Activated T-cell treated with anti-CD3 and anti-CD28 coated beads, Interleukin-2, amount 50 U/mL, for 72 hours (primary cell): ENCODE results near the gene UGCG. TPM values are rescaled to one million over a fixed set of nuclear protein-coding genes. Genes with fewer than 3 reads are reported as not detected.
"Not testable (repeated sequence)": the region's sequence is repeated elsewhere in the genome, so short reads cannot be mapped to it uniquely, and the experiment has no call there.

Source experiments
- ATAC-seq, 2 donors: fragments of 150-1000 bp; cut with Tn5 transposase; replicated peaks in 1 of 2; 2 replicates each; pipeline ENCODE4 v1.10.0; 2021; ENCODE audit warnings: moderate library complexity in 2 of 2, mild to moderate bottlenecking in 1 of 2
- DNase-seq, 2 donors: peaks; one replicate each; pipeline ENCODE4 v3.0.0; 2021 to 2022; ENCODE audit warnings: mixed read lengths in 1 of 2
- H3K27ac Mint-ChIP-seq: one replicate; pipeline ENCODE4 v1.8.0; 2022; ENCODE audit warnings: mild to moderate bottlenecking, moderate library complexity, mixed read lengths
- H3K27me3 Mint-ChIP-seq: one replicate; pipeline ENCODE4 v1.8.0; 2022; ENCODE audit warnings: low read depth, mixed read lengths
- H3K36me3 Mint-ChIP-seq, 2 donors: one replicate each; pipeline ENCODE4 v1.8.0; 2022; ENCODE audit warnings: mixed read lengths in 2 of 2, mild to moderate bottlenecking in 1 of 2; ENCODE audit not compliant: insufficient read depth in 2 of 2
- H3K4me1 Mint-ChIP-seq: one replicate; pipeline ENCODE4 v1.8.0; 2022; ENCODE audit warnings: low read depth, mixed read lengths
- H3K4me3 Mint-ChIP-seq, 2 donors: one replicate each; pipeline ENCODE4 v1.8.0; 2022; ENCODE audit warnings: mild to moderate bottlenecking in 2 of 2, mixed read lengths in 2 of 2, moderate library complexity in 2 of 2
- H3K9me3 Mint-ChIP-seq, 2 donors: one replicate each; pipeline ENCODE4 v1.8.0; 2022; ENCODE audit warnings: mixed read lengths in 2 of 2
- total RNA-seq, 2 donors: library from RNA; stranded (reverse); gene quantifications; one replicate each; pipeline ENCODE4 v1.2.3, GENCODE V29; 2022

UGCG gene
- total RNA-seq, 2 donors from 2014 or later: 11.7 to 15.1 TPM

DNA sequence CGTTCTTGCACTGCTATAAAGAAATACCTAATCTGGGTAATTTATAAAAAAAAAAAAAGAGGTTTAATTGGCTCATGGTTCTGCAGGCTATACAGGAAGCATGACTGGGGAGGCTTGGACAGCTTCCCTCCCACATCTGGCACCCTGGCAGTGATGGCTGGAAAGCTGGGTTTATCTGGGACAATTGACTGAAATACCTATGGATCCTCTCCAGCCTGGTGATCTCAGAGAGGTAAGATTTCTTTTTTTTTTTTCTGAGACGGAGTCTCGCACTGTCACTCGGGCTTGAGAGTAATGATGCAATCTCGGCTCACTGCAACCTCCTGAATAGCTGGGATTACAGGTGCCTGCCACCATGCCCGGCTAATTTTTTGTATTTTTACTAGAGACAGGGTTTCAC, 22.7 kb upstream of the UGCG start:
- no peak for DNase-seq
- H3K36me3 Mint-ChIP-seq: no peaks in the 10 kb centered on the region
- H3K9me3 Mint-ChIP-seq: no peaks in the 10 kb centered on the region
- H3K27ac Mint-ChIP-seq: no peak overlapping the region
- no peak overlapping the region for H3K4me3 Mint-ChIP-seq
- H3K4me1 Mint-ChIP-seq: peaks cover 17% of the 10 kb centered on the region
- H3K27me3 Mint-ChIP-seq: peaks cover 9% of the 10 kb centered on the region
- no peak for ATAC-seq

DNA sequence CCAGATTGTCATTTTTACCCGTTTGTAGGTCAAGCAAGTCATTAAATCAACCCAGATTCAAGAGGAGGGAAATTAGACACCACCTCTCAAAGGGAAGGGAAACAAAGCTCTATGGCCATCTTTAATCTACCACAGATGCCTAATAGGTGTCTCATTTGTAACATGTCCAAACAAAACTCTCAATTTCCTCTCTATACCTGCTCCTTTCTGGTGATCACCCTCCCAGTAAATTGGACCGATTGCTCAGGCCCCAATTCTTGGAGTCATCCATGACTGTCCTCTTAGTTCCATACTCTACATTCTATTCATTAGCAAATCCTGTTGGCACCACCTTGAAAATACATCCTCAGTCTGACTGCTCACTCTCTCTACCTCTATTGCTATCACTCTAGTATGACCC, 22.1 kb upstream of the UGCG start:
- H3K27me3 Mint-ChIP-seq: peaks cover 9% of the 10 kb centered on the region
- peaks cover 17% of the 10 kb centered on the region for H3K4me1 Mint-ChIP-seq
- H3K9me3 Mint-ChIP-seq: no peaks in the 10 kb centered on the region
- no peak overlapping the region for H3K4me3 Mint-ChIP-seq
- DNase-seq (no peak), ATAC-seq (no peak)
- no peaks in the 10 kb centered on the region for H3K36me3 Mint-ChIP-seq
- H3K27ac Mint-ChIP-seq: no peak overlapping the region

DNA sequence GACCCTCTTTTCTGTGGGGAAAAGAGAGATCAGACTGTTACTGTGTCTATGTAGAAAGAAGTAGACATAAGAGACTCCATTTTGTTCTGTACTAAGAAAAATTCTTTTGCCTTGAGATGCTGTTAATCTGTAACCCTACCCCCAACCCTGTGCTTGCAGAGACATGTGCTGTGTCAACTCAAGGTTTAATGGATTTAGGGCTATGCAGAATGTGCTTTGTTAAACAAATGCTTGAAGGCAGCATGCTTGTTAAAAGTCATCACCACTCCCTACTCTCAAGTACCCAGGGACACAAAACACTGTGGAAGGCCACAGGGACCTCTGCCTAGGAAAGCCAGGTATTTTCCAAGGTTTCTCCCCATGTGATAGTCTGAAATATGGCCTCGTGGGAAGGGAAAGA, 21.3 kb upstream of the UGCG start:
- H3K27ac Mint-ChIP-seq, DNase-seq, ATAC-seq, H3K4me3 Mint-ChIP-seq, H3K9me3 Mint-ChIP-seq, H3K36me3 Mint-ChIP-seq, H3K27me3 Mint-ChIP-seq: not testable (repeated sequence)
- peaks cover 15% of the 10 kb centered on the region for H3K4me1 Mint-ChIP-seq

DNA sequence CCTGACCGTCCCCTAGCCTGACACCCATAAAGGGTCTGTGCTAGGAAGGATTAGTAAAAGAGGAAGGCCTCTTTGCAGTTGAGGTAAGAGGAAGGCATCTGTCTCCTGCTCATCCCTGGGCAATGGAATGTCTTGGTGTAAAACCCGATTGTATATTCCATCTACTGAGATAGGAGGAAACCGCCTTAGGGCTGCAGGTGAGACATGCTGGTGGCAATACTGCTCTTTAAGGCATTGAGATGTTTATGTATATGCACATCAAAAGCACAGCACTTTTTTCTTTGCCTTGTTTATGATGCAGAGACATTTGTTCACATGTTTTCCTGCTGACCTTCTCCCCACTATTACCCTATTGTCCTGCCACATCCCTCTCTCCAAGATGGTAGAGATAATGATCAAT, 20.9 kb upstream of the UGCG start:
- DNase-seq, ATAC-seq, H3K27ac Mint-ChIP-seq, H3K27me3 Mint-ChIP-seq, H3K4me3 Mint-ChIP-seq, H3K36me3 Mint-ChIP-seq, H3K9me3 Mint-ChIP-seq: not testable (repeated sequence)
- H3K4me1 Mint-ChIP-seq: peaks cover 11% of the 10 kb centered on the region

DNA sequence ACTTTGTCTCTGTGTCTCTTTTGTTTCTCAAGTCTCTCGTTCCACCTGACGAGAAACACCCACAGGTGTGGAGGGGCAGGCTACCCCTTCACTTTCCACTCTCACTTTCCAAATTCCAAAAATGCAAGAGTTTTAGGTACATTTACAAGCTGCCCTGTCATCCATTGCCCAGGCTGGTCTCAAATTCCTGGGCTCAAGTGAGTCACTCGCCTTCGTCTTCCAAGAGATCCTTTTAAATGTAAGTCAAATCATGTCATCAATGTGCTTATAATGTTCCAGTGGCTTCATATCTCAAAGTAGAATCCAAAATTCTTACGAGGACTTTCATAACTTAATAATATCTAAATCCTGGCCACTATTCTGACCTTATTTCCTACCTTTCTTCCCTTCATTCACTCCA, 20.4 kb upstream of the UGCG start:
- Mint-ChIP-seq H3K36me3 (peaks cover 0 to 3% of the 10 kb centered on the region in 2 donors), H3K27me3 (peaks cover 9% of the 10 kb centered on the region), H3K27ac (no peak overlapping the region), H3K9me3 (no peaks in the 10 kb centered on the region), H3K4me1 (peaks cover 6% of the 10 kb centered on the region), H3K4me3 (no peak overlapping the region)
- no peak for ATAC-seq
- DNase-seq: no peak

DNA sequence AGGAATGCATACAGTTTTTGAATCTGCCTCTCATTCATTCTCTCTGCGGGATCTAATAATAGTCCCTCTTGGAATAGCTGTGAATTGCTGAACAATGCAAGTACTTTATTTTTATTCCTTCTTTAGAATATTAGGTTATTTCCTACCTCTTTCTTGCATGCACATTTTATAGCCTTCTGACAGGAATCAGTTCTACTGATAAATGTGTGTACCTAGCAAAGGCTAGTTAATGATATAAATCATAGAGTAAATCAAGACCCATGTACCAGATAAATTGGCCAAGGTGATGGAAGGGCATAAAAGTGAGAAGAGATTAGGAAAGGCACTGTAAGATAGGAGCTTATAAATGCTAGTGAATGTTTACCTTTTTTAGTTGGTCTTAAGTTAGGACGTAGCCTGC, 19.2 kb upstream of the UGCG start:
- DNase-seq: no peak
- Mint-ChIP-seq H3K27ac (no peak overlapping the region), H3K36me3 (peaks cover 0 to 3% of the 10 kb centered on the region in 2 donors), H3K27me3 (peaks cover 9% of the 10 kb centered on the region), H3K4me1 (no peaks in the 10 kb centered on the region), H3K9me3 (peaks cover 0 to 2% of the 10 kb centered on the region in 2 donors), H3K4me3 (no peak overlapping the region)
- no peak for ATAC-seq

DNA sequence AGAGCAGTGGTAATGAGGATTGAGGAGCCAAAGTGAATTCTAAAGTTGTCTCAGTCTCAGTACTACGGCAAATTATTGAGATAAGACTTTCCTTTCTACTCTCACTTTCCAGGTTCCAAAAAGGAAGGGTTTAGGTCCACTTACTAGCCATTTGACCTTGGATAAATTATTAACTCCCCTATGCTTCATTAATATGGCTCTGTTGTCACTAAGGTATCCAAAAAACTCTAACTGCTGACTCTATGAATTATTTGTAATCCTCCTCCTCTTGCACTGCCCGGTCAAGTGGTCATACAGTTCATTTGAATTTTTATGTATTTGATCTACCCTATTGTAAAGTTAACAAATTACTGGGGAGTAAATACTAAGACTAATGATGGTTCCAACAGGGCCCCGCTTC, 17.7 kb upstream of the UGCG start:
- H3K27me3 Mint-ChIP-seq: peaks cover 9% of the 10 kb centered on the region
- H3K27ac Mint-ChIP-seq: no peak overlapping the region
- no peak overlapping the region for H3K4me3 Mint-ChIP-seq
- DNase-seq (no peak), ATAC-seq (no peak)
- peaks cover 0 to 2% of the 10 kb centered on the region in 2 donors for H3K9me3 Mint-ChIP-seq
- H3K36me3 Mint-ChIP-seq: peaks cover 0 to 3% of the 10 kb centered on the region in 2 donors
- no peaks in the 10 kb centered on the region for H3K4me1 Mint-ChIP-seq

DNA sequence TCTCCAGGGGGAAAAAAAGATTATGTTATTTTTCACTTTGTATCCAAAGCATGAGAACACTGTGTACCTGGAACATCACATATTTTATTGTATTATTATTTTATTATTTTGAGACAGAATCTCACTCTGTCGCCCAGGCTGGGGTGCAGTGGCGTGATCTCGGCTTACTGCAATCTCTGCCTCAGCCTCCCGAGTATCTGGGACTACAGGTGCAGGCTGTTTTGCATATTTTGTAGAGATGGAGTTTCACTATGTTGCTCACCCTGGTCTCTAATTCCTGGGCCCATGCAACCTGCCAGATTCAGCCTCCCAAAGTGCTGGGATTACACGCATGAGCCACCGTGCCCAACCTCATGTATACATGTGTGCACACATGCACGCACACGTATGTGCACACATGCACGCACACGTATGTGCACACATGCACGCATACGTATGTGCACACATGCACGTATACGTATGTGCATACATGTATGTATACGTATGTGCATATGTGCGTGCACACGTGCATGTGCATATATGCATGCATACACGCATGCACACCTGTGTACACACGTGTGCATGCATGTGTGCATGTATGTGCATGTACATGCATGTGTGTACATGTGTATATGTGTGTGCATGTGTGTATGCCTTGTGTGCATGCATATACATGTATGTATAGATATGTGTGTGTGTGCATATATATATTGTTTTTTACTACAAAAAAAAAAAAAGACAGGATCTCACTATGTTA, 9.5 kb upstream of the UGCG start:
- no peak overlapping the region for H3K4me3 Mint-ChIP-seq
- peaks cover 4% of the 10 kb centered on the region for H3K4me1 Mint-ChIP-seq
- no peak for DNase-seq
- no peaks in the 10 kb centered on the region for H3K36me3 Mint-ChIP-seq
- no peak overlapping the region for H3K27ac Mint-ChIP-seq
- H3K27me3 Mint-ChIP-seq: no peaks in the 10 kb centered on the region
- H3K9me3 Mint-ChIP-seq: no peaks in the 10 kb centered on the region
- no peak for ATAC-seq

DNA sequence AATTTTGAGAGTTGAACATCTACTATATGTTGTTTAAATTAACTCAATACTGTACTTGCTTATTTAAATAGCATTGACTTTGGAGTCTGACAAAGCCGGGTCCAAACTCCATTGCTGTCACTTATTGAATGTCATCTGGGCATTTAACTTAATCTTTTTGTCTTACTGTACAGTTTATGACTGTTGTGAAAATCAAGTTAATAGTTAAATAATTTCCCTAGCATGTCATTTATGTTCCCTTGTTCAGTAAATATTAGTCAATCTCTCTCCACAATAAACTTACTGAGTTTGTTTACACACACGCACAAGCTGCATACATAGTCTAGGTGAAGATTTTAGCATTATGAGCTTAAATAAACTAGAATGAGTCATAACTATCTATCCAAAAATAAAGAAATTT, 6.3 kb upstream of the UGCG start:
- no peaks in the 10 kb centered on the region for H3K9me3 Mint-ChIP-seq
- H3K36me3 Mint-ChIP-seq: no peaks in the 10 kb centered on the region
- DNase-seq (no peak), ATAC-seq (no peak)
- H3K27me3 Mint-ChIP-seq: no peaks in the 10 kb centered on the region
- H3K27ac Mint-ChIP-seq: no peak overlapping the region
- H3K4me1 Mint-ChIP-seq: peaks cover 12% of the 10 kb centered on the region
- H3K4me3 Mint-ChIP-seq: no peak overlapping the region

DNA sequence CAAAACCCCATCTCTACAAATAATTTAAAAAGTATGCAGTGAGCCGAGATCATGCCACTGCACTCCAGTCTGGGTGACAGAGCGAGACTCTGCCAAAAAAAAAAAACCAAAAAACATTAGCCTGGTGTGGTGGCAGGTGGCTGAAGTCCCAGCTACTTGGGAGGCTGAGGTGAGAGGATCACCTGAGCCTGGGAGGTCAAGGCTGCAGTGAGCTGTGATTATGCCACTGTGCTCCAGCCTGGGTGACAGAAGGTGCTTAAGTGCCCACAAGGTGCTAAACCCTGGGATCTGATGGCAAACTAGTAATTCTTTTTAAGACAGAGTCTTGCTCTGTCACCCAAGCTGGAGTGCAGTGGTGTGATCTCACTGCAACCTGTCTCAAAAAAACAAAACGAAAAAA, 5.7 kb upstream of the UGCG start:
- H3K27me3 Mint-ChIP-seq, ATAC-seq, H3K36me3 Mint-ChIP-seq, DNase-seq, H3K27ac Mint-ChIP-seq, H3K4me3 Mint-ChIP-seq, H3K9me3 Mint-ChIP-seq: not testable (repeated sequence)
- peaks cover 16% of the 10 kb centered on the region for H3K4me1 Mint-ChIP-seq

DNA sequence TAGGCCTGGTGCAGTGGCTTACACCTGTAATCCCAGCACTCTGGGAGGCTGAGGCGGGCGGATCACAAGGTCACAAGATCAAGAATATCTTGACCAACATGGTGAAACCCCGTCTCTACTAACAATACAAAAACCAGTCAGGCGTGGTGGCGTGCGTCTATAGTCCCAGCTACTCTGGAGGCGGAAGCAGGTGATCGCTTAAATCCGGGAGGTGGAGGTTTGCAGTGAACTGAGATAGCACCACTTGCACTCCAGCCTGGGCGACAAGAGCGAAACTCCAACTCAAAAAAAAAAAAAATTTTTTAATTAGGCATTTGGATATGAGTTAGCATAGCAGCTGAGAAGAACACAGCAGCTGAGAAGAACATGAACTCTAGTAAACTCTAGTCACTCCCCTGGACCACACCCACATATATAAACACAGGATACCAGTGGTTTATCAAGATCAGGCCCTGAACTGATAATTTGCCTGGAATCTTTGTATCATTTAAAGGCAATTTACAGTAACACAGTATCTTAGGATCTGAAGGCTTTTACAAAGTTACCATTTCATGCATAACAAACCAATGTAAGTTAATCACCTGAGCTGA, 4.6 kb upstream of the UGCG start:
- Mint-ChIP-seq H3K27me3 (no peaks in the 10 kb centered on the region), H3K36me3 (no peaks in the 10 kb centered on the region), H3K9me3 (no peaks in the 10 kb centered on the region), H3K4me1 (peaks cover 16% of the 10 kb centered on the region), H3K27ac (no peak overlapping the region), H3K4me3 (no peak overlapping the region)
- DNase-seq (no peak), ATAC-seq (no peak)

DNA sequence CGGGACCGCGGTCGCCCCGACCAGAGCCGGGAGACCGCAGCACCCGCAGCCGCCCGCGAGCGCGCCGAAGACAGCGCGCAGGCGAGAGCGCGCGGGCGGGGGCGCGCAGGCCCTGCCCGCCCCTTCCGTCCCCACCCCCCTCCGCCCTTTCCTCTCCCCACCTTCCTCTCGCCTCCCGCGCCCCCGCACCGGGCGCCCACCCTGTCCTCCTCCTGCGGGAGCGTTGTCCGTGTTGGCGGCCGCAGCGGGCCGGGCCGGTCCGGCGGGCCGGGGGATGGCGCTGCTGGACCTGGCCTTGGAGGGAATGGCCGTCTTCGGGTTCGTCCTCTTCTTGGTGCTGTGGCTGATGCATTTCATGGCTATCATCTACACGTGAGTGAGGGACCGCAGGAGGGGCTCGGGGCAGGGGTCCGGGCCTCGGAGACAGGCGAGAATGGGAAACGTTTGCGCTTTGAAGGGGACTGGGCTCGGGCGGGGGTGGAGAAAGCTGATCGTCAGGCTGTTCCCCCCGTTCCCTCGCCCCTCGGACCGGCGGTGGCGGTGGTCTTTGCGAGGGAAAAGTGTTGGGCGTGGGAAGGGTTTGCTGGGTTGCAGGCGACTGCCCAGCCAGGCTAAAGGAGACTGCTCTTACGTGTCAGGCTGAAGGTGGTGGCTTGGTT, 457 bp downstream of the UGCG start:
- H3K9me3 Mint-ChIP-seq: no peaks in the 10 kb centered on the region
- H3K36me3 Mint-ChIP-seq: no peaks in the 10 kb centered on the region
- ATAC-seq: peak; percentile 61 to 62
- peaks cover 13% of the 10 kb centered on the region for H3K4me1 Mint-ChIP-seq
- peak overlapping the region; percentile 91 to 99 for H3K4me3 Mint-ChIP-seq
- H3K27ac Mint-ChIP-seq: no peak overlapping the region
- H3K27me3 Mint-ChIP-seq: no peaks in the 10 kb centered on the region
- DNase-seq: peak; percentile 29 to 63

DNA sequence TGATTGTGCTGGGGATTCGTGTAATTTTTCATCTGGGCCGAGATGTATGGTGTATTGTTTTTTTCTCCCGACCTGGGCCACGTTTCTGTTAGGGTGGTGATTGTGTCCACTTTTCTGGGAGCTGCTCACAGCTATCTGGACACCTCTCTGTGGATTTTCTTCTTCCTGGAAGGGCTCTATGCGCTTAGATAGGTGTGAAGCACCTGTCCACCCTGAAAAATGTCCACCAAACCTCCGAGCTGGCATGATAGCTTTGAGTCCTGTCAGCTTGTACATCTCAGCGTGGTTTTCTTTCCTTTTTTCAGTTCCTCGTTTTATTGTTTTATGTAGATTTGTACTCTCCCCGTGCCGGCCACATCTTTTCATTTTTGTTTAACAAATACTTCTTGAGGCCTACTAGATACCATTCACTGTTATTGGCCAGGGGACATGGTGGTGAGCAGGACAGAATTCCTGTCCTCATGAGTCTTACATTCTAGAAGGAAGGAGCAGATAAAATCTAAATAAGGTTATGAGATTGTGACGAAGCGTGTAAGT, 1.1 kb downstream of the UGCG start:
- no peak overlapping the region for H3K27ac Mint-ChIP-seq
- H3K27me3 Mint-ChIP-seq: no peaks in the 10 kb centered on the region
- no peaks in the 10 kb centered on the region for H3K9me3 Mint-ChIP-seq
- DNase-seq: no peak
- no peak for ATAC-seq
- H3K4me1 Mint-ChIP-seq: peaks cover 7% of the 10 kb centered on the region
- no peak overlapping the region for H3K4me3 Mint-ChIP-seq
- no peaks in the 10 kb centered on the region for H3K36me3 Mint-ChIP-seq
